ENCODE data around the gene GPR45. TPM values are rescaled to one million over a fixed set of nuclear protein-coding genes. Genes with fewer than 3 reads are reported as not detected.

GPR45 gene
- polyA plus RNA-seq, 1 donor from 2014 or later, result 4.1 TPM

DNA sequence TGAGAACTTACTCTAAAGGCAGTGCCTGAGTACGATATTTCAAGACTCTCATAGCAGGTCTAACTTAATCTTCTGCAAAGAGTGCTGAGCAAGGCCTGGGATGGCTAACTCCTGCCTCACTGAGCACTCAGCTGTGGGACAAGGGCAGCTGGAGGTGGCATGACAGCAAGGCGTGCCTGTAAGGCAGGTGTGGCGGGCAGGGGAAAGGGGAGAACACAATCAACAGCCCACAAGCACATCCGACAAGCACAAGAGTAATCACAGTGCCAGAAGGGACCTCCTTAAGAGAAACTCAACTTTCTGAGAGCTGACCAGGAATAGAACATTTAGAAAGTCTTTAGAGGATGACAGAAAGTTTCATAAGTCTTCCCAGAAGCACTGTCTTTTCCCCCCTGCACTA lies 42.0 kb downstream of the GPR45 start:
- Histone ChIP-seq H3K9me2 (ENCODE audit: insufficient read depth, low read length) (no peaks in the 10 kb centered on the region), H4K20me1 (ENCODE audit: insufficient read depth) (no peaks in the 10 kb centered on the region), H3K9me3 (ENCODE audit: low read length) (no peaks in the 10 kb centered on the region), H3K79me2 (replicated peaks; ENCODE audit: insufficient read depth, low read length) (no peaks in the 10 kb centered on the region), H3F3A (ENCODE audit: insufficient read depth, low read length, poor library complexity, severe bottlenecking) (no peaks in the 10 kb centered on the region), H2AFZ (ENCODE audit: low read depth, low read length) (no peak overlapping the region), H3K27ac (ENCODE audit: low read length) (no peak overlapping the region), H3K9ac (ENCODE audit: low read length) (no peak overlapping the region), H3K27me3 (ENCODE audit: insufficient read depth, low read depth, low read length) (no peaks in the 10 kb centered on the region), H3K4me3 (ENCODE audit: low read length) (no peak overlapping the region), H3K4me2 (ENCODE audit: low read length) (no peak overlapping the region), H3K36me3 (ENCODE audit: insufficient read depth, low read length) (no peaks in the 10 kb centered on the region)
- TF ChIP-seq, protein P1, sequence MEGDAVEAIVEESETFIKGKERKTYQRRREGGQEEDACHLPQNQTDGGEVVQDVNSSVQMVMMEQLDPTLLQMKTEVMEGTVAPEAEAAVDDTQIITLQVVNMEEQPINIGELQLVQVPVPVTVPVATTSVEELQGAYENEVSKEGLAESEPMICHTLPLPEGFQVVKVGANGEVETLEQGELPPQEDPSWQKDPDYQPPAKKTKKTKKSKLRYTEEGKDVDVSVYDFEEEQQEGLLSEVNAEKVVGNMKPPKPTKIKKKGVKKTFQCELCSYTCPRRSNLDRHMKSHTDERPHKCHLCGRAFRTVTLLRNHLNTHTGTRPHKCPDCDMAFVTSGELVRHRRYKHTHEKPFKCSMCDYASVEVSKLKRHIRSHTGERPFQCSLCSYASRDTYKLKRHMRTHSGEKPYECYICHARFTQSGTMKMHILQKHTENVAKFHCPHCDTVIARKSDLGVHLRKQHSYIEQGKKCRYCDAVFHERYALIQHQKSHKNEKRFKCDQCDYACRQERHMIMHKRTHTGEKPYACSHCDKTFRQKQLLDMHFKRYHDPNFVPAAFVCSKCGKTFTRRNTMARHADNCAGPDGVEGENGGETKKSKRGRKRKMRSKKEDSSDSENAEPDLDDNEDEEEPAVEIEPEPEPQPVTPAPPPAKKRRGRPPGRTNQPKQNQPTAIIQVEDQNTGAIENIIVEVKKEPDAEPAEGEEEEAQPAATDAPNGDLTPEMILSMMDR (IDR thresholded peaks at IDR 0.05; ENCODE audit: poor library complexity, severe bottlenecking), result no peak
- TF ChIP-seq POLR2AphosphoS5 (IDR thresholded peaks at IDR 0.05) (no peak), EP300 (conservative IDR thresholded peaks at IDR 0.05; ENCODE audit: poor library complexity, severe bottlenecking) (no peak), TAF1 (IDR thresholded peaks at IDR 0.05; ENCODE audit: low read depth) (no peak), RAD21 (conservative IDR thresholded peaks at IDR 0.05) (no peak), MXI1 (conservative IDR thresholded peaks at IDR 0.05; ENCODE audit: poor library complexity, severe bottlenecking) (no peak), EZH2 (IDR thresholded peaks at IDR 0.05; ENCODE audit: borderline replicate concordance, insufficient read depth, low read length, poor library complexity, severe bottlenecking) (no peak)
- TF ChIP-seq, protein P2, sequence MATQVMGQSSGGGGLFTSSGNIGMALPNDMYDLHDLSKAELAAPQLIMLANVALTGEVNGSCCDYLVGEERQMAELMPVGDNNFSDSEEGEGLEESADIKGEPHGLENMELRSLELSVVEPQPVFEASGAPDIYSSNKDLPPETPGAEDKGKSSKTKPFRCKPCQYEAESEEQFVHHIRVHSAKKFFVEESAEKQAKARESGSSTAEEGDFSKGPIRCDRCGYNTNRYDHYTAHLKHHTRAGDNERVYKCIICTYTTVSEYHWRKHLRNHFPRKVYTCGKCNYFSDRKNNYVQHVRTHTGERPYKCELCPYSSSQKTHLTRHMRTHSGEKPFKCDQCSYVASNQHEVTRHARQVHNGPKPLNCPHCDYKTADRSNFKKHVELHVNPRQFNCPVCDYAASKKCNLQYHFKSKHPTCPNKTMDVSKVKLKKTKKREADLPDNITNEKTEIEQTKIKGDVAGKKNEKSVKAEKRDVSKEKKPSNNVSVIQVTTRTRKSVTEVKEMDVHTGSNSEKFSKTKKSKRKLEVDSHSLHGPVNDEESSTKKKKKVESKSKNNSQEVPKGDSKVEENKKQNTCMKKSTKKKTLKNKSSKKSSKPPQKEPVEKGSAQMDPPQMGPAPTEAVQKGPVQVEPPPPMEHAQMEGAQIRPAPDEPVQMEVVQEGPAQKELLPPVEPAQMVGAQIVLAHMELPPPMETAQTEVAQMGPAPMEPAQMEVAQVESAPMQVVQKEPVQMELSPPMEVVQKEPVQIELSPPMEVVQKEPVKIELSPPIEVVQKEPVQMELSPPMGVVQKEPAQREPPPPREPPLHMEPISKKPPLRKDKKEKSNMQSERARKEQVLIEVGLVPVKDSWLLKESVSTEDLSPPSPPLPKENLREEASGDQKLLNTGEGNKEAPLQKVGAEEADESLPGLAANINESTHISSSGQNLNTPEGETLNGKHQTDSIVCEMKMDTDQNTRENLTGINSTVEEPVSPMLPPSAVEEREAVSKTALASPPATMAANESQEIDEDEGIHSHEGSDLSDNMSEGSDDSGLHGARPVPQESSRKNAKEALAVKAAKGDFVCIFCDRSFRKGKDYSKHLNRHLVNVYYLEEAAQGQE (IDR thresholded peaks at IDR 0.05; ENCODE audit: borderline replicate concordance), result no peak

DNA sequence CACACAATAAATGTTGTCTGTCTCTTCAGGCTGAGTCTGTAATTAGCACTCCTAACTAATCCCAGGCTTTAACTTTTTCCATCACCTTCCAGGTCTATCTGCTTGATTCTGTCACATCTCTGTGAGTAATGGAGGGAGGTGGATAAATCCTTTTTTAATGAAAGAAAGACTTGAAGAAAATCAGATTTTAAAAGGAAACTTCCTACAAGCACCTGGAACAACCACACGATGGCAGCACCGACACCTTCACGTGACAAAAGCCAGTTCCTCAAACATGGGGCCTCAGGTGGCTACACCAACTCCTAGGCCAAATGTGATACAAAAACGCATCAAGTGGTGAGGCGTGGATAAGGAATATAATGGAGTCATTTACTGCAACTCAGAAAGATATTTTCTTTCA lies 46.1 kb downstream of the GPR45 start:
- Histone ChIP-seq H3K9me3 (ENCODE audit: low read length) (no peaks in the 10 kb centered on the region), H2AFZ (ENCODE audit: low read depth, low read length) (no peak overlapping the region), H3K4me2 (ENCODE audit: low read length) (no peak overlapping the region), H3K9ac (ENCODE audit: low read length) (no peak overlapping the region), H3F3A (ENCODE audit: insufficient read depth, low read length, poor library complexity, severe bottlenecking) (no peaks in the 10 kb centered on the region), H3K27me3 (ENCODE audit: insufficient read depth, low read depth, low read length) (no peaks in the 10 kb centered on the region), H3K9me2 (ENCODE audit: insufficient read depth, low read length) (no peaks in the 10 kb centered on the region), H3K79me2 (replicated peaks; ENCODE audit: insufficient read depth, low read length) (no peaks in the 10 kb centered on the region), H3K27ac (ENCODE audit: low read length) (no peak overlapping the region), H4K20me1 (ENCODE audit: insufficient read depth) (no peaks in the 10 kb centered on the region), H3K36me3 (ENCODE audit: insufficient read depth, low read length) (peaks cover 8% of the 10 kb centered on the region), H3K4me3 (ENCODE audit: low read length) (no peak overlapping the region)
- no peak for TF ChIP-seq MXI1 (conservative IDR thresholded peaks at IDR 0.05; ENCODE audit: poor library complexity, severe bottlenecking)
- TF ChIP-seq, protein P1 (IDR thresholded peaks at IDR 0.05; ENCODE audit: poor library complexity, severe bottlenecking), result peak; percentile 43
- peak; percentile 19 for TF ChIP-seq RAD21 (conservative IDR thresholded peaks at IDR 0.05)
- TF ChIP-seq, protein P2 (IDR thresholded peaks at IDR 0.05; ENCODE audit: borderline replicate concordance), result no peak
- TF ChIP-seq EP300 (conservative IDR thresholded peaks at IDR 0.05; ENCODE audit: poor library complexity, severe bottlenecking), result no peak
